PC-9 (cell line): ENCODE results near the gene TAF1L. TPM values are rescaled to one million over a fixed set of nuclear protein-coding genes. Genes with fewer than 3 reads are reported as not detected.

Experiments
- BruUV-seq: library from RNA; stranded (reverse); fragments of 400-500 nt; replicated peaks from 2 replicates; lab custom pipeline; 2021; lab: Mats Ljungman, UMichigan
- CTCF ChIA-PET: fragments of 300-600 bp; sonication (Branson Sonifier 250); formaldehyde crosslinking; loops from one replicate; lab custom pipeline; 2022; ENCODE audit warnings: antibody characterized with exemption; lab: Charles Lee
- POLR2A ChIA-PET: fragments of 300-600 bp; sonication (Branson Sonifier 250); formaldehyde crosslinking; loops from one replicate; lab custom pipeline; 2022; ENCODE audit warnings: antibody characterized with exemption; ENCODE audit not compliant: unreplicated experiment; lab: Charles Lee
- DNase-seq, 2 experiments: peaks; one replicate each; pipeline versions ENCODE4 v3.0.0 to v3.0.0-alpha.2; 2015 to 2022; ENCODE audit warnings: mixed read lengths in 1 of 2
- H2AFZ ChIP-seq: fragments of 200-600 bp; sonication (generic); 2 replicates; pipeline ENCODE4 v1.8.1; 2017; ENCODE audit warnings: antibody characterized with exemption
- H3F3A ChIP-seq: fragments of 200-600 bp; sonication (generic); 2 replicates; pipeline ENCODE4 v1.8.1; 2017; ENCODE audit warnings: antibody characterized with exemption, mild to moderate bottlenecking, low read depth; ENCODE audit not compliant: insufficient read depth
- H3K27ac ChIP-seq: fragments of 200-600 bp; sonication (generic); 2 replicates; pipeline ENCODE4 v1.6.1; 2016; ENCODE audit warnings: mixed run types
- H3K27me3 ChIP-seq: fragments of 200-600 bp; sonication (generic); 2 replicates; pipeline ENCODE4 v1.6.1; 2016; ENCODE audit warnings: low read depth, mixed run types; ENCODE audit not compliant: insufficient read depth
- H3K36me3 ChIP-seq: fragments of 200-600 bp; sonication (generic); 2 replicates; pipeline ENCODE4 v1.6.1; 2016; ENCODE audit warnings: low read depth, mixed run types
- H3K4me1 ChIP-seq: fragments of 200-600 bp; sonication (generic); replicated peaks from 2 replicates; pipeline ENCODE4 v1.6.1; 2016; ENCODE audit warnings: mixed run types; ENCODE audit not compliant: insufficient read depth
- H3K4me2 ChIP-seq: fragments of 200-600 bp; sonication (generic); 2 replicates; pipeline ENCODE4 v1.6.1; 2017; ENCODE audit warnings: mixed run types
- H3K4me3 ChIP-seq: fragments of 200-600 bp; sonication (generic); 2 replicates; pipeline ENCODE4 v1.6.1; 2016; ENCODE audit warnings: mixed run types
- H3K79me2 ChIP-seq: fragments of 200-600 bp; sonication (generic); 2 replicates; pipeline ENCODE4 v1.6.1; 2017; ENCODE audit warnings: low read depth, mixed run types
- H3K9me2 ChIP-seq: fragments of 200-600 bp; sonication (generic); 2 replicates; pipeline ENCODE4 v1.8.1; 2017; ENCODE audit warnings: mild to moderate bottlenecking; ENCODE audit not compliant: insufficient read depth
- H3K9me3 ChIP-seq: fragments of 200-600 bp; sonication (generic); 2 replicates; pipeline ENCODE4 v1.8.1; 2016; ENCODE audit warnings: low read depth; ENCODE audit not compliant: insufficient read depth
- H4K20me1 ChIP-seq: fragments of 200-600 bp; sonication (generic); 2 replicates; pipeline ENCODE4 v1.8.1; 2017; ENCODE audit not compliant: insufficient read depth
- EZH2 ChIP-seq: fragments of 200-600 bp; sonication (generic); IDR thresholded peaks from 2 replicates; pipeline ENCODE4 v1.8.0; 2017; ENCODE audit warnings: antibody characterized with exemption, low read depth
- intact Hi-C: fragments of 100-400 bp; cut with micrococcal nuclease; formaldehyde crosslinking; loops from one replicate; pipeline ENCODE4 v1.10.0; 2022; ENCODE audit not compliant: unreplicated experiment
- total RNA-seq: library from RNA; stranded (reverse); gene quantifications from 2 replicates; pipeline ENCODE4 v1.2.3, GENCODE V29; 2021
- TF ChIP-seq, protein P1 (sequence below): fragments of 200-600 bp; sonication (generic); conservative IDR thresholded peaks from 2 replicates; pipeline ENCODE4 v1.6.1; 2017; ENCODE audit warnings: mixed run types, antibody characterized with exemption, mild to moderate bottlenecking, moderate library complexity

Gene TAF1L
- total RNA-seq, 1 experiment from 2014 or later: 0.07 TPM

DNA sequence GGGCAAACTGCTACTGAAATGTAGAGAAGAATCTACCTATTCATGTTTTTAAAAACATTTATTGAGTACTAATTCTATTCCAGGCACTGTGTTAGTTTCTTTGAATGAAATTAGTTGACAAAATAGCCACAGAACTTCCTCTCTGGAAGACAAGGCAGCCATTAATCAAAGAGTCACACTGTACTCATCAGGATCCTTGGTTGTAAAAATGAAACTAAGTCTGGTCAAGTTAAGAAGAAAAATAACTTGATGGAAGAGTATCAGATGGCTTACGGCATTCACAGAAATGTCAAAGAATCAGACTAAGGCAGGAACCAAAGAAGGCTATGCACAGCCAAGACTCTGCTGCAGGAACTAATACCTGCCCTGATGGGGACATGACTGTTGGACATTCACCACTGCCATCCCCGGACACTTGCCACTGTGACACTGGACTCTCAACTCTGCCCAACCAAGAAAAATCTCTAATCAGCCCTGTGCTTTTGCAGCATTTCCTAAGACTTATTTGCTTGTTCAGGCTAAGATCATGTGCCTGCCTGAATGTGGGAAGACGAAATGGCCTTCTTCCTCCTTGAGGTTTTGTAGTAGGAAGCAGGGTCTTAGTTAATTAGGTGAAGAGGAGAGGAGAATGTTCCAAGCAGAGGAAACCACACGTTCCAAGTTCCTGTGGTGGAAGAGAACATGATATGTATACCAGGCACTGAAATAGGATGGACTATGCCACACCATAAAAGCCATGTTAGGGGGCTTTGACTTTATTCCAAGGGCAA is 39.2 kb downstream of the TAF1L start:
- intact Hi-C loops: no loop called here
- TF ChIP-seq EZH2: no peak
- TF ChIP-seq, protein P1, sequence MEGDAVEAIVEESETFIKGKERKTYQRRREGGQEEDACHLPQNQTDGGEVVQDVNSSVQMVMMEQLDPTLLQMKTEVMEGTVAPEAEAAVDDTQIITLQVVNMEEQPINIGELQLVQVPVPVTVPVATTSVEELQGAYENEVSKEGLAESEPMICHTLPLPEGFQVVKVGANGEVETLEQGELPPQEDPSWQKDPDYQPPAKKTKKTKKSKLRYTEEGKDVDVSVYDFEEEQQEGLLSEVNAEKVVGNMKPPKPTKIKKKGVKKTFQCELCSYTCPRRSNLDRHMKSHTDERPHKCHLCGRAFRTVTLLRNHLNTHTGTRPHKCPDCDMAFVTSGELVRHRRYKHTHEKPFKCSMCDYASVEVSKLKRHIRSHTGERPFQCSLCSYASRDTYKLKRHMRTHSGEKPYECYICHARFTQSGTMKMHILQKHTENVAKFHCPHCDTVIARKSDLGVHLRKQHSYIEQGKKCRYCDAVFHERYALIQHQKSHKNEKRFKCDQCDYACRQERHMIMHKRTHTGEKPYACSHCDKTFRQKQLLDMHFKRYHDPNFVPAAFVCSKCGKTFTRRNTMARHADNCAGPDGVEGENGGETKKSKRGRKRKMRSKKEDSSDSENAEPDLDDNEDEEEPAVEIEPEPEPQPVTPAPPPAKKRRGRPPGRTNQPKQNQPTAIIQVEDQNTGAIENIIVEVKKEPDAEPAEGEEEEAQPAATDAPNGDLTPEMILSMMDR: no peak
- ChIA-PET POLR2A (no interaction called here), CTCF (no interaction called here)
- Histone ChIP-seq H3K36me3 (no peaks in the 10 kb centered on the region), H3K4me3 (no peak overlapping the region), H3K27me3 (no peaks in the 10 kb centered on the region), H3F3A (peaks cover 6% of the 10 kb centered on the region), H3K27ac (no peak overlapping the region), H2AFZ (no peak overlapping the region), H3K79me2 (no peaks in the 10 kb centered on the region), H3K9me3 (no peaks in the 10 kb centered on the region), H3K4me1 (peaks cover 3% of the 10 kb centered on the region), H3K4me2 (no peak overlapping the region), H4K20me1 (no peaks in the 10 kb centered on the region), H3K9me2 (no peaks in the 10 kb centered on the region)
- no peak for DNase-seq
- BruUV-seq: no TSS peak

DNA sequence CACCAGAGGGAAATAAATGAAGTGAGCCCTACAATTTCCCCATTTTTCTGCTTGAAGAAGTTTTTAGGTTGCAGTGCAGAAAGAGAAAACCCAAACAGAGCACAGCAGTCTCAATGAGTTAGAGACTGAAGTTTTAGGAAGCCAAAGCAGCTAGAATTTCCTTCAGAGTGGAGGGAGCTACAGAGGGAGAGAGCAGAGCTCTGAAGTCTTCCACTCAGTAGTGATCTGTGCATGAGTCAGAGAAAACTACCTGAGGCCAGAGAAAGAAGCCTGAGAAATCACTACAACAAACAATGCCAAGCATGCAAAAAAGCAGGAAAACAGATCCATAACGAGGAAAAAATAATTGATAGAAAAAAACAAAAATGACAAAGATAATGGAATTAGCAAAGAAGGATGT is 44.6 kb downstream of the TAF1L start:
- no peaks in the 10 kb centered on the region for H3K79me2 ChIP-seq
- no peaks in the 10 kb centered on the region for H3K9me2 ChIP-seq
- no peaks in the 10 kb centered on the region for H3K27me3 ChIP-seq
- no peak overlapping the region for H2AFZ ChIP-seq
- H3K4me1 ChIP-seq: peaks cover 20% of the 10 kb centered on the region
- peaks cover 14% of the 10 kb centered on the region for H3F3A ChIP-seq
- intact Hi-C loops: no loop called here
- TF ChIP-seq, protein P1: no peak
- no peak for TF ChIP-seq EZH2
- H3K4me2 ChIP-seq: peak overlapping the region; percentile 39
- no peak overlapping the region for H3K4me3 ChIP-seq
- H3K27ac ChIP-seq: peak overlapping the region; percentile 49
- H3K36me3 ChIP-seq: no peaks in the 10 kb centered on the region
- ChIA-PET POLR2A (no interaction called here), CTCF (no interaction called here)
- no peaks in the 10 kb centered on the region for H3K9me3 ChIP-seq
- H4K20me1 ChIP-seq: no peaks in the 10 kb centered on the region
- DNase-seq: peak; percentile 3 to 67
- BruUV-seq: no TSS peak

DNA sequence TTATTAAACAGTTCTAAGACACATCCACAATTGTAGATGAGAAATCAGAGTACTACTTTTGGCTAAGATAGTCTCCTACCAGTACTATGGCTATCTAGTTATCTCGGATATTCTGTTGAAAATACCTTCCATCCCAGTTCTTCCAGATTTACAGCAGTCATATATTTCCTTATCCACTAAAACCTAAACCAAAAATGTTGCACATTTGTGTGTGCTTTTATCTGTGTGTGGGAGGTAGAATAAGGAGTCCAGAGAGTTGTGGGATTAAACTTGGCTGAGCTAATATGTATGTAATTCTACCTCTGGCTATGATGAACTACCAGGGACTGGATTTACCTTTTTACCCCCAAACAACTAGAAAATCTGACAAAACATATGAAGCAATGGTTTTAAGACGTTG is 45.0 kb downstream of the TAF1L start:
- Histone ChIP-seq H3K9me3 (no peaks in the 10 kb centered on the region), H2AFZ (no peak overlapping the region), H3K4me1 (peaks cover 20% of the 10 kb centered on the region), H3F3A (peaks cover 14% of the 10 kb centered on the region), H3K36me3 (no peaks in the 10 kb centered on the region), H3K4me3 (no peak overlapping the region), H3K27ac (peak overlapping the region; percentile 49), H3K4me2 (no peak overlapping the region), H3K79me2 (no peaks in the 10 kb centered on the region), H3K9me2 (no peaks in the 10 kb centered on the region), H3K27me3 (no peaks in the 10 kb centered on the region), H4K20me1 (no peaks in the 10 kb centered on the region)
- ChIA-PET POLR2A (no interaction called here), CTCF (no interaction called here)
- DNase-seq: no peak
- intact Hi-C loops: no loop called here
- TF ChIP-seq, protein P1: no peak
- no peak for TF ChIP-seq EZH2
- no TSS peak for BruUV-seq
